SK-MEL-5 (cell line): ENCODE results near the gene IRGQ. TPM values are rescaled to one million over a fixed set of nuclear protein-coding genes. Genes with fewer than 3 reads are reported as not detected.

Experiments
- DNase-seq: peaks from one replicate; pipeline ENCODE4 v3.0.0-alpha.2; 2016; ENCODE audit warnings: low read depth, low spot score
- in situ Hi-C: cut with HindIII; loops from 2 replicates; pipeline ENCODE4 v1.10.0; 2016; ENCODE audit warnings: low sequenced_read_pairs, high pct_unique_total_duplicates, low pct_unique_long_range_greater_than_20kb
- total RNA-seq: library from RNA; depleted of rRNA; stranded (reverse); fragments of >200 nt; shearing (Covaris generic); gene quantifications from 2 replicates; pipeline ENCODE4 v1.2.3, GENCODE V29; 2014

The IRGQ gene
- total RNA-seq, 1 experiment from 2014 or later: 18.7 TPM

DNA sequence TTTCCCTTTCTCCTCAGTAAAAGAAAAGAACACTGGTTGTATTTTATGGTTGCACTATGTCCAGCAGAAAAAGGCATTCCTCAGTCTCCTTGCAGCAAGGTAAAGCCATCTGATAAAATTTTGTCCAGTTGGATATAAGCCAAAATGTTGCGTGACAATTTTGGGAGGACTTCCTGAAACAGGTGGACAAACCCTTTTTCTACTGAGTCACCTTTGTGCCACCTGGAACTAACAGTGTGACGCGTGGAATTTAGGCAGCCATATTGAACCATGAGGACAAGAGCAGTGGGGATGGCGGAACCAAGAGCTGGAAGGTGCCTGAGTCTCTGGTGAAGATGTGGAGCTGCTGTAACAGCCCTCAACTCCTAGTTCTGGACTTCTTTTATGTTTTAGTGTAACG, 35.6 kb upstream of the IRGQ start:
- in situ Hi-C loops: no loop called here
- DNase-seq: no peak

DNA sequence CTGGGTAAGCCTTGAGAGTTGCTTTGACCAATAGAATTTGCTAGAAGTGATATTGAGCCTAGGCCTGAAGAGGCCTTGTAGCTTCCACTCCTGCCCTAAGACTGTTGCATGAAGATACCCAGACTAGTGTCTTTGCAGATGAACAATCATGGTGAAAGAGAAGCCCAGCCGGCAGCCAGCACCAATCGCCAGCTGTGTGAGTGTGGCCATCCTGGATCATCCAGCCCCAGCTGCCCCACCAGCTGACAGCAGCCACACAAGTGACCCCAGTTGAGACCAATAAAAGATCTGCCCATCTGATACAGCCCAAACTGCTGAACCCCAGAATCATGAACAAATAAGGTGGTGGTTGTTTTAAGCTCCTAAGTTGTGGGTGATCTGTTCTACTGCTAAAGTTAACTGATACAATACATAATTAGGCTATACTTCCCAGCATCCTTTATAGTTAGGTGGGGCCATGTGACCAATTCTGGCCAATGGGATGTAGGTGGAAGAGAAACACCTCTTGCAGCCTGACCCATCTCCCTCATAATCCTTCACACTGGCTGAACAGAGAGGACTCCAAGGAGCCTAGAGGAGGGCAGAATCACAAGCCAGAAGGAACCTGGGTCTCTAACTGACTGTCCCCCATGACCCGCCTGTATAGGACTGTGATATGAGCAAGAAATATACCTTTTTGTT, 32.9 kb upstream of the IRGQ start:
- no peak for DNase-seq
- in situ Hi-C loops: no loop called here

DNA sequence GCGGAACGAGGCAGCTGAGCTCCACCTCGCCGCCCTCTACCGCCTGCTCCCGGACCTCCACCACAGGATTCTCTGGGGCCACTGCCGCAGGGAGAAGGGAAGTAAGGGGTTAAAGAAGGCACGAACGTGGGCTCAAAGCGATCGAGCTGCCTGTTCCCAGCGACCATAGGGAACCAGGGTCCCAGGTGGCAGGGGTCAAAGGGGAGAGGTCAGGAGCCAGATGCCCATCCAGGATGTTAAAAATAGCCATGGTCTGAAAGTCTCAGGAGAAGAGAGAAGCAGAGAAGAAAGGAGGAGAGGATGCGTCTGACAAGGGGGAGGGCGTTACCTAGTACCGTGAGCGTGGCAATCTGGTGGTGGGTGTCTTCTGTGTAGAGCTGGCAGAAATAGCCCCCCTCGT, 30.9 kb upstream of the IRGQ start:
- in situ Hi-C loops: no loop called here

DNA sequence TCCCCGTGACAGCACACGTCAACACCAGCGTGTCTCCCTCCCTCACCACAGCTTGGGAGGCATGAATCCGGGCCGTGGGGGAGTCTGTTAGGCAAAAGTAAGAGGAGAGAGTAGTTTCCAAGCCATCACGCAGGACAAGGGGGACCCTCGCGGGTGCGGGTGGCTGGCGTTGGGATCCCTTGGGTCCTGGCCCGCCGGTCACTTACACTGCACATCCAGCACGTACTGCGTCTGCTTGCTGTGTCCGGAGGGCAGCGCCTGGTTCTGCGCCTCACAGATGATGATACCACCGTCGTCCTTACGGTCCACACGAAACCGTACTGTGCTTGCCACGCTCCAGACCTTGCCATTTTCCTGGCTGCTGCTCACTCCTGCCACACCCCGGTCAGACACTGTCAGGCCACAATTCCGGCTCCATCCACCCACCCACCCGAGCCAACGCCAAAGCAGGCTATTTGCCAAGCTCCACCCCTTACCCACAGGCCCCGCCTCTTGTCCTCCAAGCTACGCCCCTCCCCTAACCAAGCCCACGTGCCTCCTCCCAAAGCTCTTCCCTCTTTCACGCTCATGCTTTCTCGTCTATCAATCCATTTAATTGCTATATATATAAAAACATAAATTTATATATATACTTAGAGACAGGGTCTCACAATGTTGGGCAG, 30.1 kb upstream of the IRGQ start:
- peak; percentile 56 for DNase-seq
- in situ Hi-C loops: no loop called here

More for the DNA sequence above, 30.9 kb upstream of the IRGQ start:
- DNase-seq: no peak

DNA sequence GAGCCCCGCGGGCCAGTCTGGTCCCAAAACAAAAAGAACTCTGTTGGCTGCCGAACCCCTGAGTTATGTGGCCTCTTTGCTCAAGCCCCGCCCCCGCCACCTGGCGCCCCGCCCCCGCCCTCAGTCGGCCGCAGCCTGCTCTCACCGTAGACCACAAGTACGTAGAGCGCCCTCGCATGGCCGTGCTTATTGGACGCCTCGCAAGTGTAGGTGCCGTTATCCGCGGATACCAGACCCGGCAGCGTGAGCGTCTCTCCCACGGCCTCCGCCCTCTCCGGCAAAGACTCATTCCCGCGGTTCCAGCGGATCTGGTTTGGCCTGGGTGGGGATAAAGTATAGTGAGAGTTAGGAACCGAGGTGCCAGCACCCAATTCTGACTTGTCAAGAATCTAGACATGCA, 29.0 kb upstream of the IRGQ start:
- in situ Hi-C loops: no loop called here
- DNase-seq: peak; percentile 74

GRCh38 chr19:43623889-43624670, 28.1 kb upstream of the IRGQ start:
- no peak for DNase-seq
- in situ Hi-C loops: no loop called here

DNA sequence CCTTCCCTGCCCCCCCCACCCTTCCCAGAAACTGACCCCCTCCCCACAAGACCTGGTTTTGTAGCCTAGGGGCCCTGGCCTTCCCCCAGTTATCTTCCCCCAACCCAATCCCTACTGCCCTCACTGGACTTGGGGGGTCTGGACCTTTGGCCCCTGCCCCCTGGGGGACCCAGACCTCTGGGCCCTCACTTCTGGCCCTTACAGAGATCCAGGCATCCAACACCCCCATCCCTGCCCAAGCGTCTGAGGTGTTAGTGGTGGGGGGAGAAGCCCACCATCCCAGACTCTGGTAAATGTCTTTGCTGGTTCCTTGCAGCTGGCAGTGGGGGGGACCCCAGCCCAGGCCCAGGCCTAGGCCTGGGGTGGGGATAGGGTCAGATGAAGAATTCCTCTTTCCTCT, 27.0 kb upstream of the IRGQ start:
- in situ Hi-C loops: no loop called here

DNA sequence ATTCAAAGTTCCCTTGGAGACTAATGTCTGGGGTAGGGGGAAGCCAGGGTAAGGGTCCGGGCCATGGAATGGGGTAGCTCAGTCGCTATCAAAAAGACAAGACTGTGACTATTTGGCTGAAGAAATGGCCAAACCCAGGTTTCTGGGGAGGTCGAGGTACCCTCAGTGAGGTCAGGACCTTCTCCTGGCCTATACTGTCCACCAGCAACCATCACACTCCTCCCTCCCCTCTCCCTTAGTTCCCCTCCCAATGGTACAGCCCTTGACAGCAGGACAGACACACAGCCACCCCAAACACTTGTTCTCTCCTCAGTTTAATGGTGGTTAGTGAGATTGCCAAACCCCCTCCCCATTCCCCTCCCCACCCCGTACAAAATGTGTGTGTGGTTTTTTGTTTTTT, 26.1 kb upstream of the IRGQ start:
- DNase-seq: no peak
- in situ Hi-C loops: no loop called here

More for the DNA sequence above, 27.0 kb upstream of the IRGQ start:
- no peak for DNase-seq

DNA sequence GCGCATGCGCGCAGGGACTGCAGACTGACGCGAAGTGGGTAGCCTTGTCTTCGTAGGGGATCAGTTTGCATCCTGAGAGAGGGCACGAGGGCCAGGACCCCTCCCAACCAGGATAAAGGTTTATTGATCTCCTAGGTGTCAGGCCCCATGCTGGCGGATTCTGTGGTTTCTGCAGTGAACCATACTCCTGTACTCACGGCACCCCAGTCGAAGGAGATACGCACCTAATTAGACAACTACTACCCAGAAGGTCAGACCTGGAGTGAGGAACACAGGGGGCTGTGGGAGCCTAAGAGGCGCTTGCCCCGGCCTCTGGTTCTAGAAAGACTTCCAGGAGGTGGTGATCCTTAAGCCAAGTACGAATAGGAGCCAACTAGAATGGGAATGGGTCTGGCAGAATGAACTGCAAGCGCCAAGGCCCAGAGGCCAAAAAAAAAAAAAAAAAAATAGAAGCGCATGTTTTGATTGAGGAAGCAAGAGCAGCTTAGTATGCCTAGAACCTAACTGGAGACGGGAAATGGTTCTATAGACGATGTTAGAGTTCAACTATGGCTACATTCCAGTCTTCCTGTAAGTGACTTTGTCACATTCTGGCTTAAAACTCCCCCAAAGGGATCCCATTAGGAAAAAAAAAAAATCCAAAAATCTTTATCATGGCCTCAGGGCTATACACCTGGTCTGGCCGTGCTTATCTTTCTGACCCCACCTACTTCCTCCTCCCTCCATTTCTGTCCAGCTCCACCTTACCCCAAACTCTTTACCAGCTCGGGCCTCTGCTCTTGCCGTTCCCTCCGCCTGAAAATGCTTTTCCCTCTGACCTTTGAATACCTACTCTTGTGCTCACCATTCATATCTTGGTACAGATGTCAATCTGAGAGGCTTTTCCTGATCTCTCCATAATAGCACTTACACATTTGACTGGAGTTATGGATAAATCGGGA, 24.4 kb upstream of the IRGQ start:
- no peak for DNase-seq
- in situ Hi-C loops: no loop called here

GRCh38 chr19:43619262-43620060, 23.5 kb upstream of the IRGQ start, which contains the start of gene ZNF428:
ZNF428 (minus strand) TSS chr19:43619629; CDS start chr19:43614304, 5,325 bp downstream.
- peak; percentile 82 for DNase-seq
- in situ Hi-C loops: no loop called here

- in situ Hi-C loops: no loop called here
- peak; percentile 45 for DNase-seq
Measured at GRCh38 chr19:43618921-43619261, 23.0 kb upstream of the IRGQ start.

DNA sequence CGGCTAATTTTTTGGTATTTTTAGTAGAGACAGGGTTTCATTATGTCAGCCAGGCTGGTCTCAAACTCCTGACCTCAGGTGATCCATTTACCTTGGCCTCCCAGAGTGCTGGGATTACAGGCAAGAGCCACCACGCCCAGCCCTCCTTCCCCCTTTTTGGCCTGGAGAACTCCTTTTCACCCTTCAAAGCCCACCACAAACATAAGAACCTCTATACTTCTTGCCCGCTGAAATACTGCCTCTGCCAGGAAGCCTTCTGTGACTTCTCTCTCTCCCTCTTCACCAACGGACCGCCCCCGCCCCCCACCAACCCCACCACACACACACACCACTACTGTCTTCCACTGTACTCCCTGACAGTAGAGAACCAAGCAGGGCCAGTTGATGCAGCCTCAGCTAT, 21.0 kb upstream of the IRGQ start:
- in situ Hi-C loops: no loop called here
- no peak for DNase-seq

- no peak for DNase-seq
- in situ Hi-C loops: no loop called here
Measured at GRCh38 chr19:43616306-43616705, 20.4 kb upstream of the IRGQ start.

DNA sequence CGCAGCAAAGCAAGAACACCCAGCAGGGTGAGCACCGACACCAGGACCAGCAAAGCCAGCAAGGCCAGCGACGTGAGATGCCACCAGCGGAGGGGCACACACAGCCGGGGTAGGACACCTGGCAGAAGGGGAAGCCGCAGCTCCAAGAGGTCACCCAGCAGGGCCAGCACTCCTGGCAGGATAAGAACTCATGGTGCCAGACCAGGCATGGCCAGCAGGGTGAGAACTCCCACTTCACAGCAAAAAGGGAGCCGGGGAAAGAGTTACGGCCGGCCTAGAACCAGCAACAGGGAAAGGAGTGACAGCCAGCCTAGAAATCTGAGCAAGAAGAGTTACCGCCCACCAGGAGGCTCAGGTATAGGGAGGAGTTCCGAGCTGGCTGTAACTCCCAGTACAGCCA, 16.4 kb upstream of the IRGQ start:
- in situ Hi-C loops: no loop called here
- DNase-seq: no peak

GRCh38 chr19:43611788-43612187, 15.9 kb upstream of the IRGQ start, which contains the start of gene SRRM5:
SRRM5 (plus strand) TSS chr19:43612088; CDS start chr19:43612122, 34 bp downstream.
- in situ Hi-C loops: no loop called here
- no peak for DNase-seq

DNA sequence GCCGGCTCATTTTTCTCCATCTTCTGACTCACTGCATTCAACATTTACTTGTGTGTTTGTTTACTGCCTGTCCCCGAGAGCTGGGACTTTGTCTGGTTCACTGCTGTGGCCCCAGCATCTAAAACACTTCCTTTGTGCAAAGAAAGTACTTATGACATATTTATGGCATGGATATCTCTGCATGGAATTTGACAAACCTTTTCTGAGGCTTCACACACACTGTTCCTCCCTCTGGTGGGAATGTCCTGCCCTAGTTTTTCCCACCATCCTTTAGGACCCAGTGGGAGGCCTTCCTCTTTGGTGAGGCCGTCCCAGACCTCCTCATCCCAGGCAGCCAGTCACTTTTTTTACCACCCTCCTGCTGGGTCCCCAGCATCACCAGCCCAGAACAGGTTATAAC, 14.6 kb upstream of the IRGQ start:
- in situ Hi-C loops: no loop called here
- DNase-seq: no peak

DNA sequence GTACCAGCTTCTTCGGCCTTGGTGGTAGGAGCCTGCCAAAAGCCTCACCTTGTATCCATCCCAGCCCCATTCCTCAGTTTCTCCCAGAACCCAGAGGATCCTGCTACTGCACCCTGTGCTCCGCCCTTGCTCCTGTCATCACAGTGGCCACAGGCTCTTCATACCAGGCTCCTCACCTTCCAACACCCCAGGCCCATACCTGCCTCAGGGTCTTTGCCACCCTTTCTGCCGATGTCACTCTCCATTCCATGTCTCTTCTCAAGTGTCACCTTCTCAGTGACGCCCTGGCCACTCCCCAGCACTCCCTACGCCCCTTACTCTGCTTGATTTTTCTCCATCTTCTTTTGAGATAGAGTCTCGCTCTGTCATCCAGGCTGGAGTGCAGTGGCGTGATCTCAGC, 13.9 kb upstream of the IRGQ start:
- DNase-seq: no peak
- in situ Hi-C loops: no loop called here
